K562 (cell line): ENCODE results near the gene DHRS3. TPM values are rescaled to one million over a fixed set of nuclear protein-coding genes. Genes with fewer than 3 reads are reported as not detected.
"Not testable (repeated sequence)": the region's sequence is repeated elsewhere in the genome, so short reads cannot be mapped to it uniquely, and the experiment has no call there.

Source experiments
- ARHGAP35 ChIP-seq: fragments of 450-650 bp; IDR thresholded peaks from 2 replicates; pipeline ENCODE4 v1.6.1; 2018; ENCODE audit not compliant: partially characterized antibody
- ARID1B ChIP-seq: fragments of 450-650 bp; IDR thresholded peaks from 2 replicates; pipeline ENCODE4 v1.6.1; 2016; ENCODE audit warnings: antibody characterized with exemption, mild to moderate bottlenecking, inconsistent platforms
- CEBPB ChIP-seq: fragments of 450-650 bp; IDR thresholded peaks from 2 replicates; pipeline ENCODE4 v1.6.1; 2016; ENCODE audit warnings: missing genetic modification characterization, missing compliant biosample characterization
- EP400 ChIP-seq: fragments of 450-650 bp; IDR thresholded peaks from 2 replicates; pipeline ENCODE4 v1.6.1; 2017; ENCODE audit warnings: antibody characterized with exemption, mild to moderate bottlenecking, moderate library complexity
- GATAD2A ChIP-seq: fragments of 450-650 bp; IDR thresholded peaks from 2 replicates; pipeline ENCODE4 v1.6.1; 2017
- PTBP1 ChIP-seq: fragments of 200-400 bp; formaldehyde crosslinking; IDR thresholded peaks from 2 replicates; pipeline ENCODE4 v1.6.1; 2017; ENCODE audit warnings: low read depth, low read length
- RBM39 ChIP-seq: fragments of 200-400 bp; formaldehyde crosslinking; optimal IDR thresholded peaks from 2 replicates; pipeline ENCODE3; 2018; ENCODE audit warnings: low read depth, low read length
- THRAP3 ChIP-seq: fragments of 450-650 bp; IDR thresholded peaks from 2 replicates; pipeline ENCODE4 v1.6.1; 2016; ENCODE audit warnings: mild to moderate bottlenecking, inconsistent platforms, borderline replicate concordance
- ZSCAN29 ChIP-seq: fragments of 450-650 bp; IDR thresholded peaks from 2 replicates; pipeline ENCODE4 v1.6.1; 2017
- ZZZ3 ChIP-seq: fragments of 450-650 bp; IDR thresholded peaks from 2 replicates; pipeline ENCODE4 v1.6.1; 2016; ENCODE audit warnings: antibody characterized with exemption, mild to moderate bottlenecking, moderate library complexity
- polyA plus RNA-seq, 8 experiments: library from polyadenylated mRNA; depleted of rRNA in 4 of 8; stranded (reverse) in 5 of 8; unstranded in 3 of 8; fragments of >200 nt; fragmentation: Nextera tagmentation in 2 of 8; fragmentation: Illumina TruSeq in 1 of 8; extraction: Ambion mirVana in 2 of 8; extraction: Trizol in 1 of 8; gene quantifications; 2 replicates each; pipeline versions ENCODE4 v1.2.1 to v1.2.3, GENCODE V29; 2011 to 2014; ENCODE audit warnings: inconsistent platforms in 1 of 8, missing spikeins in 1 of 8
- total RNA-seq, 7 experiments: library from RNA; depleted of rRNA in 6 of 7; stranded (reverse); fragments of >200 nt in 6 of 7; fragmentation: Illumina TruSeq in 2 of 7; extraction: Trizol in 2 of 7; gene quantifications; 2 replicates each; pipeline versions ENCODE4 v1.2.1 to v1.2.3, GENCODE V29; 2011 to 2021; ENCODE audit warnings: low replicate concordance in 1 of 7
- TF ChIP-seq, protein P1 (sequence below), 2 experiments: fragments of 450-650 bp in 1 of 2; sonication (generic) in 1 of 2; formaldehyde crosslinking in 1 of 2; IDR thresholded peaks; 2 replicates each; pipeline versions ENCODE4 v1.7.1 to v1.9.0; 2016 to 2022; ENCODE audit warnings: inconsistent platforms in 1 of 2, mild to moderate bottlenecking in 1 of 2, missing genetic modification reagents in 1 of 2
- TF ChIP-seq, protein P2 (sequence below): fragments of 450-650 bp; IDR thresholded peaks from 2 replicates; pipeline ENCODE4 v1.7.0; 2016; ENCODE audit warnings: borderline replicate concordance
- TF ChIP-seq, protein P3 (sequence below): fragments of 450-650 bp; formaldehyde crosslinking; conservative IDR thresholded peaks from 2 replicates; pipeline ENCODE4 v1.4.0; 2022; ENCODE audit warnings: mild to moderate bottlenecking, missing genetic modification characterization
- TF ChIP-seq, protein P4 (sequence below): fragments of 450-650 bp; formaldehyde crosslinking; IDR thresholded peaks from 2 replicates; pipeline ENCODE4 v1.4.0; 2022; ENCODE audit warnings: missing genetic modification characterization

Gene DHRS3
- total and polyA plus RNA-seq, 9 of the 15 experiments (the other 6 are each of a cell fraction or from before 2014, with no cell fraction given) = 21.0 to 116 (median 58.7) TPM

DNA sequence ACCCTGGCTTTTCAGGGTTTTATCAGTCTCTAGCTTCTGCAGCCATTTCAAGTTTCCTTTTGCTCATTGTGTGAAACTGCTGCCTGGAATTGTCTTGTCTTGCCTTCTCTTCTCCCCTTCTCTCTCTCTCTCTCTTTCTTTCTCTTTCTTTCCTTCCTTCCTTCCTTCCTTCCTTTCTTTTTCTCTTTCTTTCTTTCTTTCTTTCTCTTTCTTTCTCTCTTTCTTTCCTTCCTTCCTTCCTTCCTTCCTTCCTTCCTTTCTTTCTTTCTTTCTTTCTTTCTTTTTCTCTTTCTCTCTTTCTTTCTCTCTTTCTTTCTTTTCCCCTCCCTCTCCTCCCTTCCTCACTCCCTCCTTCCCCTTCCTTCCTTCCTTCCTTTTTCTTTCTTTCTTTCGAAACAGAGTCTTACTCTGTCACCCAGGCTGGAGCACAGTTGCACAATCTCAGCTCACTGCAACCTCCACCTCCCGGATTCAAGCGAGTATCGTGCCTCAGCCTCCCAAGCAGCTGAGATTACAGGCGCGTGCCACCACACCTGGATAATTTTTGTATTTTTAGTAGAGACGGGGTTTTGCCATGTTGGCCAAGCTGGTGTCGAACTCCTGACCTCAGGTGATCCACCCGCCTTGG lies 40.0 kb upstream of the DHRS3 start (continued):
- peak; percentile 98 for TF ChIP-seq THRAP3
- peak; percentile 77 for TF ChIP-seq CEBPB
- peak; percentile 80 for TF ChIP-seq ARHGAP35
- TF ChIP-seq ARID1B = peak; percentile 70
- TF ChIP-seq, protein P1, sequence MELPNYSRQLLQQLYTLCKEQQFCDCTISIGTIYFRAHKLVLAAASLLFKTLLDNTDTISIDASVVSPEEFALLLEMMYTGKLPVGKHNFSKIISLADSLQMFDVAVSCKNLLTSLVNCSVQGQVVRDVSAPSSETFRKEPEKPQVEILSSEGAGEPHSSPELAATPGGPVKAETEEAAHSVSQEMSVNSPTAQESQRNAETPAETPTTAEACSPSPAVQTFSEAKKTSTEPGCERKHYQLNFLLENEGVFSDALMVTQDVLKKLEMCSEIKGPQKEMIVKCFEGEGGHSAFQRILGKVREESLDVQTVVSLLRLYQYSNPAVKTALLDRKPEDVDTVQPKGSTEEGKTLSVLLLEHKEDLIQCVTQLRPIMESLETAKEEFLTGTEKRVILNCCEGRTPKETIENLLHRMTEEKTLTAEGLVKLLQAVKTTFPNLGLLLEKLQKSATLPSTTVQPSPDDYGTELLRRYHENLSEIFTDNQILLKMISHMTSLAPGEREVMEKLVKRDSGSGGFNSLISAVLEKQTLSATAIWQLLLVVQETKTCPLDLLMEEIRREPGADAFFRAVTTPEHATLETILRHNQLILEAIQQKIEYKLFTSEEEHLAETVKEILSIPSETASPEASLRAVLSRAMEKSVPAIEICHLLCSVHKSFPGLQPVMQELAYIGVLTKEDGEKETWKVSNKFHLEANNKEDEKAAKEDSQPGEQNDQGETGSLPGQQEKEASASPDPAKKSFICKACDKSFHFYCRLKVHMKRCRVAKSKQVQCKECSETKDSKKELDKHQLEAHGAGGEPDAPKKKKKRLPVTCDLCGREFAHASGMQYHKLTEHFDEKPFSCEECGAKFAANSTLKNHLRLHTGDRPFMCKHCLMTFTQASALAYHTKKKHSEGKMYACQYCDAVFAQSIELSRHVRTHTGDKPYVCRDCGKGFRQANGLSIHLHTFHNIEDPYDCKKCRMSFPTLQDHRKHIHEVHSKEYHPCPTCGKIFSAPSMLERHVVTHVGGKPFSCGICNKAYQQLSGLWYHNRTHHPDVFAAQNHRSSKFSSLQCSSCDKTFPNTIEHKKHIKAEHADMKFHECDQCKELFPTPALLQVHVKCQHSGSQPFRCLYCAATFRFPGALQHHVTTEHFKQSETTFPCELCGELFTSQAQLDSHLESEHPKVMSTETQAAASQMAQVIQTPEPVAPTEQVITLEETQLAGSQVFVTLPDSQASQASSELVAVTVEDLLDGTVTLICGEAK (IDR thresholded peaks at IDR 0.05) = peak; percentile 26; the same call in 1 of the 2 replicates
- TF ChIP-seq, protein P1 (CRISPR knock-in tag; IDR thresholded peaks at IDR 0.05) = not testable (repeated sequence)
- TF ChIP-seq RBM39 = peak; percentile 93
- peak; percentile 95 for TF ChIP-seq GATAD2A
- peak; percentile 69; the same call in 1 of the 2 replicates for TF ChIP-seq PTBP1
- peak; percentile 80; the same call in 1 of the 2 replicates for TF ChIP-seq ZZZ3
- TF ChIP-seq, protein P2, sequence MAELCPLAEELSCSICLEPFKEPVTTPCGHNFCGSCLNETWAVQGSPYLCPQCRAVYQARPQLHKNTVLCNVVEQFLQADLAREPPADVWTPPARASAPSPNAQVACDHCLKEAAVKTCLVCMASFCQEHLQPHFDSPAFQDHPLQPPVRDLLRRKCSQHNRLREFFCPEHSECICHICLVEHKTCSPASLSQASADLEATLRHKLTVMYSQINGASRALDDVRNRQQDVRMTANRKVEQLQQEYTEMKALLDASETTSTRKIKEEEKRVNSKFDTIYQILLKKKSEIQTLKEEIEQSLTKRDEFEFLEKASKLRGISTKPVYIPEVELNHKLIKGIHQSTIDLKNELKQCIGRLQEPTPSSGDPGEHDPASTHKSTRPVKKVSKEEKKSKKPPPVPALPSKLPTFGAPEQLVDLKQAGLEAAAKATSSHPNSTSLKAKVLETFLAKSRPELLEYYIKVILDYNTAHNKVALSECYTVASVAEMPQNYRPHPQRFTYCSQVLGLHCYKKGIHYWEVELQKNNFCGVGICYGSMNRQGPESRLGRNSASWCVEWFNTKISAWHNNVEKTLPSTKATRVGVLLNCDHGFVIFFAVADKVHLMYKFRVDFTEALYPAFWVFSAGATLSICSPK = peak; percentile 96; the same call in 1 of the 2 replicates
- TF ChIP-seq, protein P3, sequence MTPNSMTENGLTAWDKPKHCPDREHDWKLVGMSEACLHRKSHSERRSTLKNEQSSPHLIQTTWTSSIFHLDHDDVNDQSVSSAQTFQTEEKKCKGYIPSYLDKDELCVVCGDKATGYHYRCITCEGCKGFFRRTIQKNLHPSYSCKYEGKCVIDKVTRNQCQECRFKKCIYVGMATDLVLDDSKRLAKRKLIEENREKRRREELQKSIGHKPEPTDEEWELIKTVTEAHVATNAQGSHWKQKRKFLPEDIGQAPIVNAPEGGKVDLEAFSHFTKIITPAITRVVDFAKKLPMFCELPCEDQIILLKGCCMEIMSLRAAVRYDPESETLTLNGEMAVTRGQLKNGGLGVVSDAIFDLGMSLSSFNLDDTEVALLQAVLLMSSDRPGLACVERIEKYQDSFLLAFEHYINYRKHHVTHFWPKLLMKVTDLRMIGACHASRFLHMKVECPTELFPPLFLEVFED (CRISPR knock-in tag) = peak; percentile 97
- TF ChIP-seq, protein P4, sequence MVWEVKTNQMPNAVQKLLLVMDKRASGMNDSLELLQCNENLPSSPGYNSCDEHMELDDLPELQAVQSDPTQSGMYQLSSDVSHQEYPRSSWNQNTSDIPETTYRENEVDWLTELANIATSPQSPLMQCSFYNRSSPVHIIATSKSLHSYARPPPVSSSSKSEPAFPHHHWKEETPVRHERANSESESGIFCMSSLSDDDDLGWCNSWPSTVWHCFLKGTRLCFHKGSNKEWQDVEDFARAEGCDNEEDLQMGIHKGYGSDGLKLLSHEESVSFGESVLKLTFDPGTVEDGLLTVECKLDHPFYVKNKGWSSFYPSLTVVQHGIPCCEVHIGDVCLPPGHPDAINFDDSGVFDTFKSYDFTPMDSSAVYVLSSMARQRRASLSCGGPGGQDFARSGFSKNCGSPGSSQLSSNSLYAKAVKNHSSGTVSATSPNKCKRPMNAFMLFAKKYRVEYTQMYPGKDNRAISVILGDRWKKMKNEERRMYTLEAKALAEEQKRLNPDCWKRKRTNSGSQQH (CRISPR knock-in tag) = peak; percentile 94
- peak; percentile 48; the same call in 1 of the 2 replicates for TF ChIP-seq ZSCAN29
- TF ChIP-seq EP400 = peak; percentile 47; the same call in 1 of the 2 replicates
